Measurements from ENCODE around the gene KL.

The KL gene

GRCh38 chr13:33087091-33087490, 70.9 kb downstream of the KL start:
- no peak for DNase-seq

DNA sequence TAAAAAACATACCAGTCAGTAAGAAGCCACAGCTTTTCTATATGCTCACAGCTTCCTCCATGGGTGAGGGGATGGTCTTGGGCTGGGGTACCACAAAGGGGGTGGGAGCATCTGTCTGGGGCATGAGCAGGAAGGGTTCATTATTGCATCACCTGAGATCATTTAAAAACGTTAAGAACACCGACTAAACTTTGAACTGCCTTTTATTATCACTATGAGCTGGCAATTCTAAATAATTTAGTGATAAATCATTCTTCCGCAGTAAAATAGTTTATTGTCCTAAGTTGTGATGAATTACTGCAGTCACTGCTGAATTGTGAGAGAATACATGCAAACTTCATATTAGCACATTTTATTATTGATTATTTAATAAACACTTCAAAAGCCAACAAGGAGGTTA, 71.6 kb downstream of the KL start:
- no peak for DNase-seq

DNA sequence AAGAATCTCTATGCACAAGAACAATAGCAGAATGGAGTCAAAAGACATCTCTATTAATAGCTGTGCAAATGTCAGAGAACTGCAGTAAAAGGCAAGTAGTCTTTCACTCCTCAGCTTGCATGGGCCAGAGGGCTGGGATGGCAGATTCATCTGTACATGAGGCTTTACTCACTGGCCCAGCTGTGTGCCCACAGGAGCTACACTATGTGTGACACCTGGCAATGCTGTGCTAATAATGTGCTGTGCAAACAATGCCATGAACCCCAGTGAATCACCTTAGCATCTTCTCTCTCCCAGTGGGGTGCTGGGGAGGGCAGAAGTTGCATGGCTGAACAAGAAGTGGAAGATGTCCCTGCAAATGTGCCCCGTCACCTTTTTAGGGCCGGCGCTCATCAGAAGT, 73.1 kb downstream of the KL start:
- DNase-seq: peak; percentile 5

- no peak for DNase-seq
Measured at GRCh38 chr13:33090755-33091414, 74.7 kb downstream of the KL start.

DNA sequence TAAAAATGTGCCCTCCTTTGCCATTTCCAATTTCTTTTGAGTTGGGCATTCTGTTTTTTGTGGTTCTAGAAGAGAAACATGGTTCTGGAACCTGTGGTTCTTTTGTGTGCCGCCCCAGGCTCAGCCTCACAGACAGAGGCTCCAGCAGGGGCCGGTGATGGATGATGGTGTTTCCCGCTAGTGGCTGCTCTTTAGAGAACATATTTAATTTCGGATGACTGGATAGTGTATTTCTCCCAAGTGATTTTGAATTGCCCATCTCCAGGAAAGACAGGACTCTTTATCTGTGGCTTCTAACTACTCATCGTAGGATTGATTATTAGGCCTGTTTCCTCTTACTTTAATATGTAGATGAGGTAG, 75.2 kb downstream of the KL start:
- DNase-seq: no peak

GRCh38 chr13:33092073-33092987, 76.1 kb downstream of the KL start:
- no peak for DNase-seq

- no peak for DNase-seq
Measured at GRCh38 chr13:33096886-33097605, 80.8 kb downstream of the KL start.

DNA sequence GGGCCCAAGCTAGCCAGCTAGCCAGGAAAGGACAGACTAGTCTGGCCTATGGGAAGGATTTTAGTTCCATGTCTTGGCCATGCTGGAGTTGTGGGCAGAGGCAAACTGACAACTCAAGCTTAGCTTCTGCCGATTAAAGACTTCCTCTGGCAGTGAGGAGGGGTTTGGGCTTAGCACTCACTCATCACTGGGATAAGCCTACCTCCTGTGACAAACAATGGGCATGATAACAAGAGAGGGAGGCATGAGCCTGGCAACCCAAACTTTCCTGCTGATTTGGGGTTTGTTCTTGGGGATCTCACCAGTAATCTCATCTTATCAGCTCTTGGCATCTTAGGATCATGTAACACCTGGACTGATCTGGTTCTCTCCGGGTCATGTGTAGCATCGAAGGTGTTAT, 83.6 kb downstream of the KL start:
- no peak for DNase-seq

DNA sequence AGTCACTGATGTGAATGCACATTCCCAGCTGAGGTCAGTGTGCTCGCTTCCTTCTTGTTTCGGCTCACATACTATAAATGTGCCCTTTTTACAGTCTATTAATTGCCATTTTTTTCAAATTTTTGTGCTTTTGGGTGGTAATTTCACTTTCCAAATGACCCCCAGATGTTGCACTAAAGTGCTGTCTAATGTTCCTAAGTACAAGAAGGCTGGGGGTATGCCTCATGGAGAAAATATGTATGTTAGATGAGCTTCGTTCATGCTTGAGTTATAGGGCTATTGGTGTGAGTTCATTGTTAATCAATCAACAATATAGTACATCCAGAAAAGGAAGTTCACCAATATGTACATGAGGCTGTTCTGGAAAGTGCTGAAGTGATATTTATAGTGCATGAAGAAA, 84.7 kb downstream of the KL start:
- no peak for DNase-seq

DNA sequence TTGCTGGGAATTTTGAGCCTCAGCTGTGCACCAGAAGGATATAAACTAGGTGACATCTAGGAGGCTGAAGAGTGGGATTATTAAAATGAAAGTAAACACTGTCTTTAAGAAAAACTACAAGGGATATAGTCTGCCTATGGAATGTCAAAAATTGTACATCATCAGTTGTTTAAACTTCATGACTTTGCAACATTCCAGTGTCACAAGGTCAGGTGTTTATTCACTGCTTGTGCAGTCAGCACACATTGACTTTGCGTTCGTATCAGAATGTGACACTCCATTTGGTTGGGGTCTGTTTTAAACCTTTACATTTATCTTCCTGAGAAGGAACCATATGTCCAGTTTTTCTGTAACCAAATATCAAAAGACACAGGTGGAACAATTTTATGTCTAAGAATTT, 85.6 kb downstream of the KL start:
- DNase-seq: no peak

DNA sequence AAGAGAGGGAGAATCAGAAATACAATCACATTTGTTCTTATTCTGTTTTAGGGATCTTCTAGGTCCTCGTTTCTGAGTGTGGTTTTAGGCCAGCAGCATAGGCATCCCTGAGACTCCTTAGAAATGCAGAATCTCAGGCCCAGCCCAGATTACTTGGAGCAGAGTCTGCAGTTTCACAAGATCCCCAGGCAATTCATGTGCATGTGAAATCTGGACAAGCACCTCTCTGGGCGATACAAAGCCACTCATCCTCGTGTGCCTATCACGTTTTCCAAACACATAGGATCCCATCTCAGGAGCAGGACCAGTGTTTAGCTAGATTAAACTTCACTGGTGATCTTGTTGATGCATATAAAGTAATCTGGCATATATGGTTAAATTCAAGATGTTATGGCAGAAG, 87.2 kb downstream of the KL start:
- no peak for DNase-seq

DNA sequence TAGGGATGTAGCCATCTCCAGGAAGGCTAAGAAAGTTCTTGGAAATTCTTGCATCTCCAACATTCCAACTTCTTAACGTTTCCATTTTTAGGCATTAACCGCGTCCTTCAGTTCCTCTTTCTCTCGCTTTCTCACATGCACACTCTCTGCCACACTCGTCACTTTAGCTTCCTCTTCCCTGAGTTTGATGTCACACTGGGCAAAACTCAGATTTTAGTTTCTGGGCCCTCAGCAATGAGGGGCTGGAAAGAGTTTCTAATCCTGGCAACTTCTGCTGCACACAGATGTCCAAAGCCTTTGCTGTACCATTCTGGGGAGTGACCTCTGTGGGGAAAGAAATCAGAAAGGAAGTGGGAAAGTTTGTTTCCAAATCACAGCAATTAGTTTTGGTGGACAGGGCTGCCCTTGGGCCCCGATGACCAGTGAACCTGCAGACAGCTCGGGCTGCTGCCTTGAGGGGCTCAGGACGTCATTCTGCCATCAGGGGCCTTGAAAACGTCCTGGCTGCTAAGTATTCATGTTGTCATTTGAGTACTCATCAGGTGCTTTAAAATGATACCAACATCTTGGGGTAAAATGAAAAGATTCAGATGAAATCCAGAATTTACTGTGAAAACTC, 89.3 kb downstream of the KL start:
- no peak for DNase-seq

- DNase-seq: no peak
Measured at GRCh38 chr13:33106656-33107360, 90.6 kb downstream of the KL start.

GRCh38 chr13:33107361-33107760, 91.1 kb downstream of the KL start:
- DNase-seq: no peak

DNA sequence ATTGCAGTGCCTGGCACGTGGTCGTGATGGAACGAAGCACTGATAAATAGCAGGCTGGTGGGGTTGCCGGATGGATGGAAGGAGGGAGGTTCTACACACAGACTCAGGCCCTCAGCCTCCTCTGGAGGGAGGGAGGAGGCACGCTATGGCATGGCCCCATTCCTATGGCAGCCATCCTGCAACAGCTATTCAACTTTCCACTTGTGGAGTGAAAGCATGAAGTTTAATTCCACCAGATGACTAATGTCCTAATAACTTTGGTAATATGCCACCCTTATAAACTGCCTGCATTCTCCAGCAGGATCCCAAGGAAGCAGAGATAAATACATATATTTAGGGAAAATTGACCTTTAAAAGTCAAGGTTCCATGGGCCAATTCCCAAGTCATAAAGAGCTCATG, 92.4 kb downstream of the KL start:
- DNase-seq: no peak

GRCh38 chr13:33109271-33109697, 93.1 kb downstream of the KL start:
- no peak for DNase-seq

GRCh38 chr13:33109801-33110200, 93.6 kb downstream of the KL start:
- DNase-seq: no peak

- DNase-seq: no peak
Measured at GRCh38 chr13:33110386-33110712, 94.1 kb downstream of the KL start.

- DNase-seq: peak; percentile 67
Measured at GRCh38 chr13:33110713-33111413, 94.6 kb downstream of the KL start.

DNA sequence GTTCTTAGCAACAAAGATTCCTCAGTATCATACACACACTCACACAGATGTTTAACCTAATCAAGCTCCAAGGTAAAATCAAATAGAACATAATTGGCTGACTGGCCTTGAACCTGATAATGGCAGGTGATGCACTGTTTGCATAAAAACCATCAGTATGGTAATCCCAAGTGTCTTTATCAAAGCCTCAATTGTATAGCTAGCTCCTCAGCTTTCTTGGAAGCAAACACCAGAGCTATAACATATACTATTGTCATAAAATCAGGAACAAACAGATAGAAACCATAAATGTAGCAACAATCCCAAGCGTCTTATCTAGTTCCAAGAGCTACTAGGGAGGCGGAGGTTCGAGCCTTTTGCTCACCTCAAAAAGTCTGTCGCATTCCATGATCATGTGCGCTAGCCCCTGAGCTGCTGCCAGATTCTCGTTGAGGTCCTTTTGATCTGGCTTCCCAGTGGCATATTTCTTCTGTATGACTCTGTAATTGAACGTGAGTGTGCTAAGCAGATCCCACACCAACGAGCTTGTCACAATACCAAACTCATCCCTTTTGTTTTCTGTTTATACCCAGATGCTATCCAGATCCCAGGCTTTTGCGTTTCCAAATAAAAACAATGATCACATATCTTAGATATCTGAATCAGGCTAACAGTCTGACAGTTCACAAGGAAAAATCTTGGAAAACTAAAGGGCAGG, 95.3 kb downstream of the KL start:
- no peak for DNase-seq

DNA sequence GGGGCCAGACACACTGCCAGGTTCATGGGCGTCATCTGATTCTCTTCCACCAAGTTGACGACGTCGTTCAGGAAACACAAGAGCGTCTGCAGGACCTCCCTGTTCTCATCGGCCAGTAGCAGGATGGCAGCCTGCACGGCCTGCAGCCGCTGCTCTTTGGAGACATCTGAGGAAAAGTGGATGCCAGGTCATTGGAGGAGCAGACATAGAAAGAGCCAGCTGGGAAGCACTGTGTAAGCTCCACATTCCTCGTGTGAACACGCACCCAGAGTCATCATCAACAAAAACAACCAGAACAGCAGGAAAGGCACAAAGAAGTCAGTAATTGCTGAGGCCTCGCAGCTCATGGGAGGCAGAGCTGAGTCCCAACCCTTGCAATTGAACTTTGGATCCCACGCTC, 96.5 kb downstream of the KL start:
- no peak for DNase-seq

DNA sequence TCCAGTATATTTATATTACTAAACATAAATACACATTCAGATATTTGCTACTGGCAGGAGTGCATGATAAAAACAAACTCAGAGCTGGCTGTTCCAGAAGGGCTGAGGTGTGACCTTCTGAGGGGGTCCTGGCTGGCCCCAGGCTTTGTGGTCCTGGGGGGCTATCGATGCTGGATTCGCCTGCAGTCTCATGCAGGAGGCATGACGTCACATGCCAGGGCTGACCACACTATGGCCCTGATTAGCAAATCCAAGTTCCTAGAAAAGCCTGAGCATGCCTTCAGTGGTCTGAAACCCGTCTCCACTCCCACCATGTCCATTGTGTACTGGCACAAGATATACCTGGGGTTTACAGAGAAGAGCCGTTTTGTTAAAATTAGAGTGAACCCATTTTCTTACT, 97.9 kb downstream of the KL start:
- no peak for DNase-seq
